H1 (cell line): ENCODE measurements around the gene MEGF11. TPM values are rescaled to one million over a fixed set of nuclear protein-coding genes. Genes with fewer than 3 reads are reported as not detected.

Source experiments
- CTCF ChIA-PET: fragments of 300-600 bp; sonication (Branson Sonifier 250); formaldehyde crosslinking; loops from one replicate; lab custom pipeline; 2021; ENCODE audit not compliant: partially characterized antibody; lab: Charles Lee
- POLR2A ChIA-PET: fragments of 300-600 bp; sonication (Branson Sonifier 250); formaldehyde crosslinking; loops from one replicate; lab custom pipeline; 2021; ENCODE audit warnings: inconsistent platforms; ENCODE audit not compliant: partially characterized antibody; lab: Charles Lee
- DNase-seq, 2 experiments: peaks; one replicate each; pipeline versions ENCODE4 v3.0.0 to v3.0.0-alpha.2; 2010 to 2022; ENCODE audit warnings: low spot score in 2 of 2, low read depth in 1 of 2, mixed read lengths in 1 of 2
- FAIRE-seq: peaks from 2 replicates; lab custom pipeline; 2011; peaks lifted over from hg19 to GRCh38; lab: Jason Lieb, UNC
- H2AFZ ChIP-seq: 2 replicates; pipeline ENCODE4 v1.8.1; 2012; ENCODE audit warnings: low read length, inconsistent platforms
- H2AK5ac ChIP-seq: 2 replicates; pipeline ENCODE4 v1.6.1; 2013; ENCODE audit warnings: low read depth, low read length
- H2BK120ac ChIP-seq: replicated peaks from 2 replicates; pipeline ENCODE3; 2013; ENCODE audit warnings: low read depth, low read length, inconsistent platforms
- H2BK12ac ChIP-seq: 2 replicates; pipeline ENCODE4 v1.6.1; 2013; ENCODE audit warnings: low read depth, low read length
- H2BK15ac ChIP-seq: 2 replicates; pipeline ENCODE4 v1.6.1; 2013; ENCODE audit warnings: low read length
- H2BK20ac ChIP-seq: 2 replicates; pipeline ENCODE4 v1.6.1; 2013; ENCODE audit warnings: low read length
- H2BK5ac ChIP-seq: 2 replicates; pipeline ENCODE4 v1.6.1; 2013; ENCODE audit warnings: low read depth, low read length
- H3K14ac ChIP-seq: 2 replicates; pipeline ENCODE4 v1.6.1; 2013; ENCODE audit warnings: inconsistent platforms; ENCODE audit not compliant: insufficient read length
- H3K18ac ChIP-seq: 2 replicates; pipeline ENCODE4 v1.6.1; 2013; ENCODE audit warnings: low read length; ENCODE audit errors: extremely low read depth
- H3K23ac ChIP-seq: 2 replicates; pipeline ENCODE4 v1.6.1; 2013; ENCODE audit warnings: inconsistent platforms; ENCODE audit not compliant: insufficient read length
- H3K23me2 ChIP-seq: 2 replicates; pipeline ENCODE4 v1.6.1; 2013; ENCODE audit warnings: low read depth, low read length
- H3K27ac ChIP-seq: 2 replicates; pipeline ENCODE4 v1.6.1; 2011; ENCODE audit warnings: low read depth, low read length, inconsistent platforms
- H3K27me3 ChIP-seq, 4 experiments: replicated peaks in 1 of 4; 1 replicate in 1 of 4; 2 replicates in 3 of 4; pipeline versions ENCODE4 v1.6.1 to v1.8.1; 2011 to 2013; ENCODE audit warnings: low read length in 3 of 4, mild to moderate bottlenecking in 3 of 4, inconsistent platforms in 2 of 4, mixed read lengths in 2 of 4, moderate library complexity in 1 of 4; ENCODE audit not compliant: control insufficient read depth in 3 of 4, insufficient read depth in 3 of 4; ENCODE audit errors: extremely low read depth in 1 of 4
- H3K36me3 ChIP-seq, 4 experiments: 2 replicates each; pipeline versions ENCODE4 v1.6.1 to v1.8.1; 2011 to 2013; ENCODE audit warnings: mild to moderate bottlenecking in 4 of 4, low read length in 3 of 4, moderate library complexity in 2 of 4, control low read depth in 1 of 4, inconsistent platforms in 1 of 4; ENCODE audit not compliant: insufficient read depth in 4 of 4, control insufficient read depth in 2 of 4
- H3K4ac ChIP-seq: replicated peaks from 2 replicates; pipeline ENCODE3; 2013; ENCODE audit warnings: low read length, low read depth, mixed read lengths, inconsistent platforms; ENCODE audit not compliant: insufficient read length
- H3K4me1 ChIP-seq, 4 experiments: replicated peaks in 1 of 4; 1 replicate in 1 of 4; 2 replicates in 3 of 4; pipeline versions ENCODE4 v1.6.1 to v1.8.1; 2011 to 2013; ENCODE audit warnings: low read length in 3 of 4, inconsistent platforms in 2 of 4, mixed read lengths in 1 of 4; ENCODE audit not compliant: insufficient read depth in 4 of 4, control insufficient read depth in 3 of 4
- H3K4me2 ChIP-seq, 2 experiments: 2 replicates each; pipeline versions ENCODE4 v1.6.1 to v1.8.1; 2011 to 2013; ENCODE audit warnings: low read depth in 2 of 2, low read length in 2 of 2, control low read depth in 1 of 2, inconsistent platforms in 1 of 2, mild to moderate bottlenecking in 1 of 2; ENCODE audit not compliant: insufficient read depth in 1 of 2
- H3K4me3 ChIP-seq, 4 experiments: fragments of 200-600, 300-600 bp in 1 of 4; sonication (generic), shearing (Covaris generic), sonication (Bioruptor Twin) in 1 of 4; 2 replicates each; pipeline versions ENCODE4 v1.5.1 to v1.8.1; 2011 to 2016; ENCODE audit warnings: low read length in 4 of 4, low read depth in 3 of 4, control low read depth in 2 of 4, inconsistent platforms in 2 of 4, mild to moderate bottlenecking in 2 of 4, mixed read lengths in 1 of 4, moderate library complexity in 1 of 4; ENCODE audit not compliant: insufficient read depth in 2 of 4; ENCODE audit errors: extremely low read depth in 1 of 4
- H3K56ac ChIP-seq: replicated peaks from 2 replicates; pipeline ENCODE3; 2013; ENCODE audit warnings: low read depth, mild to moderate bottlenecking, mixed read lengths, low read length, inconsistent platforms; ENCODE audit not compliant: insufficient read length
- H3K79me1 ChIP-seq: 2 replicates; pipeline ENCODE4 v1.6.1; 2013; ENCODE audit warnings: low read depth, low read length, control low read depth
- H3K79me2 ChIP-seq, 2 experiments: 2 replicates each; pipeline versions ENCODE4 v1.6.1 to v1.8.1; 2012 to 2013; ENCODE audit warnings: low read length in 2 of 2, mild to moderate bottlenecking in 2 of 2, inconsistent platforms in 1 of 2; ENCODE audit not compliant: insufficient read depth in 2 of 2, control insufficient read depth in 1 of 2
- H3K9ac ChIP-seq, 4 experiments: replicated peaks in 1 of 4; 1 replicate in 1 of 4; 2 replicates in 3 of 4; pipeline versions ENCODE4 v1.6.1 to v1.8.1; 2011 to 2013; ENCODE audit warnings: low read depth in 3 of 4, low read length in 3 of 4, control low read depth in 2 of 4, mild to moderate bottlenecking in 2 of 4, moderate library complexity in 2 of 4, inconsistent platforms in 1 of 4; ENCODE audit errors: extremely low read depth in 1 of 4
- H3K9me3 ChIP-seq, 2 experiments: 2 replicates each; pipeline versions ENCODE4 v1.6.1 to v1.8.1; 2012 to 2013; ENCODE audit warnings: mild to moderate bottlenecking in 2 of 2, moderate library complexity in 2 of 2, control low read depth in 1 of 2, inconsistent platforms in 1 of 2, low read depth in 1 of 2, low read length in 1 of 2, mixed read lengths in 1 of 2; ENCODE audit not compliant: insufficient read depth in 2 of 2
- H4K20me1 ChIP-seq, 2 experiments: replicated peaks in 1 of 2; 2 replicates each; pipeline versions ENCODE3 to v1.8.1; 2011 to 2013; ENCODE audit warnings: inconsistent platforms in 2 of 2, low read length in 2 of 2, mild to moderate bottlenecking in 1 of 2; ENCODE audit not compliant: insufficient read depth in 2 of 2, control insufficient read depth in 1 of 2
- H4K5ac ChIP-seq: 2 replicates; pipeline ENCODE4 v1.6.1; 2013; ENCODE audit warnings: low read length, low read depth, mixed read lengths, inconsistent platforms; ENCODE audit not compliant: insufficient read length
- H4K8ac ChIP-seq: 2 replicates; pipeline ENCODE4 v1.8.0; 2013; ENCODE audit warnings: mild to moderate bottlenecking, moderate library complexity, low read length, inconsistent platforms; ENCODE audit not compliant: insufficient read depth; ENCODE audit errors: extremely low read depth
- H4K91ac ChIP-seq: replicated peaks from 2 replicates; pipeline ENCODE3; 2013; ENCODE audit warnings: low read length, mixed read lengths, inconsistent platforms; ENCODE audit not compliant: insufficient read length
- BACH1 ChIP-seq: IDR thresholded peaks from 2 replicates; pipeline ENCODE4 v1.6.1; 2012; ENCODE audit warnings: low read length, improper control_type of control experiment
- CBX5 ChIP-seq: fragments of 300-800, 300-1000 bp; sonication (generic); IDR thresholded peaks from 2 replicates; pipeline ENCODE4 v1.7.1; 2016; ENCODE audit warnings: antibody characterized with exemption, low read length, low read depth
- CHD2 ChIP-seq: IDR thresholded peaks from 2 replicates; pipeline ENCODE4 v1.6.1; 2012; ENCODE audit warnings: low read length, improper control_type of control experiment
- CTCF ChIP-seq, 3 experiments: IDR thresholded peaks; 1 replicate in 2 of 3; 2 replicates in 1 of 3; pipeline versions ENCODE4 v1.5.1 to v1.6.1; 2011; ENCODE audit warnings: low read length in 3 of 3, mild to moderate bottlenecking in 3 of 3, inconsistent platforms in 2 of 3, low read depth in 1 of 3, moderate library complexity in 1 of 3; ENCODE audit not compliant: insufficient read depth in 1 of 3; ENCODE audit errors: control extremely low read depth in 1 of 3
- EZH2 ChIP-seq: fragments of 200-600 bp; sonication (generic); IDR thresholded peaks from 2 replicates; pipeline ENCODE4 v1.7.1; 2012; ENCODE audit warnings: low read depth, mild to moderate bottlenecking, moderate library complexity, low read length, inconsistent platforms; ENCODE audit not compliant: severe bottlenecking
- KDM1A ChIP-seq: fragments of 200-600, 300-600 bp; sonication (generic); IDR thresholded peaks from 2 replicates; pipeline ENCODE4 v1.7.1; 2016; ENCODE audit warnings: mild to moderate bottlenecking, low read length, borderline replicate concordance
- MAX ChIP-seq: IDR thresholded peaks from 2 replicates; pipeline ENCODE4 v1.6.1; 2012; ENCODE audit warnings: inconsistent platforms
- NANOG ChIP-seq: IDR thresholded peaks from 2 replicates; pipeline ENCODE4 v1.6.1; 2011; ENCODE audit warnings: low read length, low read depth, mild to moderate bottlenecking, inconsistent platforms; ENCODE audit not compliant: insufficient read depth, poor library complexity, severe bottlenecking
- PHF8 ChIP-seq: fragments of 200-600 bp; sonication (generic); conservative IDR thresholded peaks from 2 replicates; pipeline ENCODE4 v1.7.1; 2012; ENCODE audit warnings: low read depth, mild to moderate bottlenecking, inconsistent platforms, low read length, moderate library complexity
- POLR2A ChIP-seq, 2 experiments: IDR thresholded peaks; 1 replicate in 1 of 2; 2 replicates in 1 of 2; pipeline ENCODE4 v1.6.1; 2011; ENCODE audit warnings: low read depth in 2 of 2, low read length in 2 of 2, mild to moderate bottlenecking in 2 of 2; ENCODE audit errors: control extremely low read depth in 1 of 2
- POLR2AphosphoS5 ChIP-seq: IDR thresholded peaks from 2 replicates; pipeline ENCODE4 v1.6.1; 2011; ENCODE audit warnings: low read depth, low read length
- SP1 ChIP-seq: IDR thresholded peaks from 2 replicates; pipeline ENCODE4 v1.6.1; 2011; ENCODE audit warnings: low read depth, low read length
- WGBS, 2 experiments: shearing (Covaris generic) in 1 of 2; methylation state at CpG; one replicate each; pipeline versions ENCODE4 v1.1.6 to v1.1.7; 2013 to 2015; ENCODE audit warnings: low lambda C conversion rate in 2 of 2, mixed read lengths in 2 of 2, inconsistent platforms in 1 of 2, low coverage in 1 of 2, missing lambda C conversion rate in 1 of 2; ENCODE audit not compliant: insufficient replicate concordance in 2 of 2, insufficient coverage in 1 of 2, insufficient read length in 1 of 2; ENCODE audit errors: extremely low coverage in 1 of 2, missing lambda C conversion rate in 1 of 2; 5-methylcytosine and 5-hydroxymethylcytosine counted together
- polyA plus RNA-seq, 7 experiments: library from polyadenylated mRNA; depleted of rRNA in 3 of 7; stranded (reverse) in 5 of 7; unstranded in 2 of 7; fragments of >200 nt in 5 of 7; fragments of 200-250 nt in 2 of 7; gene quantifications; 1 replicate in 5 of 7; 2 replicates in 1 of 7; 4 replicates in 1 of 7; pipeline versions ENCODE4 v1.2.1 to v1.2.3, GENCODE V29; 2011 to 2013; ENCODE audit warnings: missing spikeins in 2 of 7, mixed read lengths in 2 of 7
- total RNA-seq: library from RNA; stranded (reverse); fragmentation: NEBNext Ultra II Directional; extraction: Animal tissue kit (Norgen Biotek cat#: 25700); gene quantifications from 2 replicates; pipeline ENCODE4 v1.2.1, GENCODE V29; 2021

Gene MEGF11
- total and polyA plus RNA-seq, 2 of the 8 experiments (the other 6 are each of a cell fraction or from before 2014, with no cell fraction given): 4.4 to 4.8 TPM

DNA sequence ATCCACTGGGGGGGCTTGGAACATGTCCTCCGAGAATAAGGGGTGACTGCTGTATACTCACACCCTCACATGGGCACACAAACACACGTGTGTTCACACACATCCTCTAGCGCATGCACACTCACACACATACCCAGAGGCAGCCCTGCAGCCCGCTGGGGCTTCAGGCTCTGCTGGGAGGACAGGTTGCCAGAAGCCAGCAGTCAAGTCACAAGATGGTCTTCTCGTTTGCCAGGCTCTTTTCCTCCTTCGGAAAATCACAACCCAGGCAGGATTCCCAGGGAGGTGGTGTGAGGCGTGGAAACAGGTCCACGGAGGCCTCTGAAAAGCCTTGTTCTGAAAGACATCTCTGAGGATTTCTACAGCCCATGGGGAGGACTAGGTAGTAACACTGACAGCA is 26.8 kb downstream of the MEGF11 start:
- Histone ChIP-seq H3K4me3 (no peak overlapping the region), H3K23ac (no peak overlapping the region), H2AK5ac (no peak overlapping the region), H3K27ac (no peak overlapping the region), H4K5ac (no peak overlapping the region), H3K79me1 (no peaks in the 10 kb centered on the region), H4K8ac (no peak overlapping the region), H3K14ac (no peak overlapping the region), H3K4ac (no peak overlapping the region), H2BK120ac (no peak overlapping the region), H3K27me3 (no peaks in the 10 kb centered on the region), H4K91ac (no peak overlapping the region), H3K23me2 (no peaks in the 10 kb centered on the region), H2BK15ac (no peak overlapping the region), H3K9me3 (no peaks in the 10 kb centered on the region; a peak in 1 of 4 replicates), H3K36me3 (no peaks in the 10 kb centered on the region), H3K79me2 (no peaks in the 10 kb centered on the region), H3K18ac (no peak overlapping the region), H3K9ac (no peak overlapping the region), H2AFZ (no peak overlapping the region), H3K4me1 (no peaks in the 10 kb centered on the region; a peak in 1 of 7 replicates), H4K20me1 (peaks cover 0 to 2% of the 10 kb centered on the region in 2 experiments), H2BK20ac (no peak overlapping the region), H2BK12ac (no peak overlapping the region), H3K4me2 (no peak overlapping the region), H2BK5ac (no peak overlapping the region), H3K56ac (no peak overlapping the region)
- WGBS, 2 experiments: 87% methylated on average over 8 of the region's 8 CpGs; no CpG with 5 or more reads in 1 of the 2 experiments
- ChIA-PET POLR2A (no interaction called here), CTCF (no interaction called here)
- DNase-seq (no peak), FAIRE-seq (no peak)
- TF ChIP-seq SP1 (no peak), NANOG (no peak), EZH2 (no peak), BACH1 (no peak), POLR2A (IDR thresholded peaks at IDR 0.05; ENCODE audit: control extremely low read depth in 1 of 2, low read depth in 2 of 2, low read length in 2 of 2) (no peak), KDM1A (no peak), CHD2 (no peak), CBX5 (no peak), CTCF (IDR thresholded peaks at IDR 0.05; ENCODE audit: control extremely low read depth in 1 of 3, insufficient read depth in 1 of 3, low read depth in 1 of 3, low read length in 3 of 3) (no peak), PHF8 (no peak), MAX (no peak), POLR2AphosphoS5 (no peak)
